Gastroesophageal sphincter (tissue), 4 donors: ENCODE results near the gene ZNHIT2. TPM values are rescaled to one million over a fixed set of nuclear protein-coding genes. Genes with fewer than 3 reads are reported as not detected.

Experiments used
- ATAC-seq: fragments of 150-250 bp; one replicate; pipeline ENCODE4 v1.9.1; 2016; ENCODE audit warnings: mild to moderate bottlenecking, moderate library complexity
- H3K27ac ChIP-seq, 4 donors: fragments of 200-600 bp; sonication (generic) in 3 of 4; 1 replicate in 3 of 4; 2 replicates in 1 of 4; pipeline ENCODE4 v1.5.1; 2016 to 2019
- H3K27me3 ChIP-seq: fragments of 200-600 bp; sonication (generic); one replicate; pipeline ENCODE4 v1.5.1; 2019
- H3K36me3 ChIP-seq, 2 donors: fragments of 200-600 bp; sonication (generic); one replicate each; pipeline ENCODE4 v1.5.1; 2019; ENCODE audit warnings: control low read depth in 1 of 2
- H3K4me1 ChIP-seq, 3 donors: fragments of 200-600 bp; sonication (generic); 1 replicate in 2 of 3; 2 replicates in 1 of 3; pipeline ENCODE4 v1.5.1; 2016 to 2019; ENCODE audit warnings: control low read depth in 2 of 3
- H3K4me3 ChIP-seq, 2 donors: fragments of 200-600 bp; sonication (generic); one replicate each; pipeline ENCODE4 v1.5.1; 2019; ENCODE audit warnings: mild to moderate bottlenecking in 1 of 2, moderate library complexity in 1 of 2
- H3K9me3 ChIP-seq, 3 donors: fragments of 200-600 bp; sonication (generic); one replicate each; pipeline ENCODE4 v1.5.1; 2017 to 2019; ENCODE audit warnings: control low read depth in 2 of 3
- EP300 ChIP-seq: sonication (generic); formaldehyde crosslinking; IDR thresholded peaks from one replicate; pipeline ENCODE4 v1.6.1; 2017; ENCODE audit warnings: antibody characterized with exemption, mild to moderate bottlenecking
- POLR2A ChIP-seq, 2 donors: fragments of 450-650 bp; IDR thresholded peaks; one replicate each; pipeline ENCODE4 v1.6.1; 2017; ENCODE audit warnings: antibody characterized with exemption in 2 of 2, mild to moderate bottlenecking in 2 of 2, moderate library complexity in 1 of 2
- POLR2AphosphoS5 ChIP-seq: sonication (generic); formaldehyde crosslinking; IDR thresholded peaks from one replicate; pipeline ENCODE4 v1.6.1; 2017; ENCODE audit warnings: antibody characterized with exemption
- WGBS, 2 donors: methylation state at CpG; one replicate each; pipeline ENCODE4 v1.1.5; 2018; ENCODE audit warnings: low coverage in 1 of 2; 5-methylcytosine and 5-hydroxymethylcytosine counted together
- total RNA-seq, 4 donors: library from RNA; depleted of rRNA; stranded (reverse); fragments of >200 nt; gene quantifications; one replicate each; pipeline ENCODE4 v1.1.0, GENCODE V29; 2016
- TF ChIP-seq, protein P1 (sequence below), 4 experiments: fragments of 200-600 bp in 2 of 4; fragments of 450-650 bp in 2 of 4; sonication (generic) in 1 of 4; IDR thresholded peaks; one replicate each; pipeline ENCODE4 v1.5.1; 2017 to 2019; ENCODE audit warnings: antibody characterized with exemption in 4 of 4, mild to moderate bottlenecking in 2 of 4, moderate library complexity in 2 of 4

Gene ZNHIT2
- total RNA-seq, 4 donors from 2014 or later, result 13.6 to 19.1 (median 15.4) TPM

DNA sequence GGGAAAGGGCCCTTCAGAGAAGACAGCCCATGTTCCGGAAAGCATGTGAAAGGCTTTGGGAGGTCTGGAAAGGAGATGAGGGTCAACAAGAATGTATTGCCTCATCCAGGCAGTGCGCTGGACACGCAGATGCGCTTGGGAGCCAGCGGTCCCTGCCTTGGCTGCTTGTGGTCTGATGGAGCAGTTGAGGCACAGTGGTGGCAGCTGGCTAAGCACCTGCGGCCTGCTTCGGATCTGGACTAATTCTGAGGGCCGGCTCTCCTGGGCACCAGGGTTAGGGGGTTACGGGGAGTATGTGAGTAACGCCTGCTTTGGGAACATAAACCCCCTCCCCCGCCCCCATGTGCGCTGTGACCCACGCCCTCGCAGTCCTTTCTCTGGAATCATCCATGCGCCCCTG, 10.4 kb downstream of the ZNHIT2 start:
- TF ChIP-seq EP300, result no peak
- TF ChIP-seq POLR2AphosphoS5, result no peak
- TF ChIP-seq POLR2A (IDR thresholded peaks at IDR 0.05), result no peak
- TF ChIP-seq, protein P1, sequence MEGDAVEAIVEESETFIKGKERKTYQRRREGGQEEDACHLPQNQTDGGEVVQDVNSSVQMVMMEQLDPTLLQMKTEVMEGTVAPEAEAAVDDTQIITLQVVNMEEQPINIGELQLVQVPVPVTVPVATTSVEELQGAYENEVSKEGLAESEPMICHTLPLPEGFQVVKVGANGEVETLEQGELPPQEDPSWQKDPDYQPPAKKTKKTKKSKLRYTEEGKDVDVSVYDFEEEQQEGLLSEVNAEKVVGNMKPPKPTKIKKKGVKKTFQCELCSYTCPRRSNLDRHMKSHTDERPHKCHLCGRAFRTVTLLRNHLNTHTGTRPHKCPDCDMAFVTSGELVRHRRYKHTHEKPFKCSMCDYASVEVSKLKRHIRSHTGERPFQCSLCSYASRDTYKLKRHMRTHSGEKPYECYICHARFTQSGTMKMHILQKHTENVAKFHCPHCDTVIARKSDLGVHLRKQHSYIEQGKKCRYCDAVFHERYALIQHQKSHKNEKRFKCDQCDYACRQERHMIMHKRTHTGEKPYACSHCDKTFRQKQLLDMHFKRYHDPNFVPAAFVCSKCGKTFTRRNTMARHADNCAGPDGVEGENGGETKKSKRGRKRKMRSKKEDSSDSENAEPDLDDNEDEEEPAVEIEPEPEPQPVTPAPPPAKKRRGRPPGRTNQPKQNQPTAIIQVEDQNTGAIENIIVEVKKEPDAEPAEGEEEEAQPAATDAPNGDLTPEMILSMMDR (IDR thresholded peaks at IDR 0.05), result no peak
- no peak overlapping the region for H3K4me3 ChIP-seq
- H3K27me3 ChIP-seq, result no peaks in the 10 kb centered on the region
- H3K4me1 ChIP-seq, result peaks cover 0 to 42% (median 6%) of the 10 kb centered on the region in 3 donors
- 98% methylated on average over 7 of the region's 15 CpGs; no CpG with 5 or more reads in 1 of the 2 donors for WGBS, 2 donors
- H3K27ac ChIP-seq, result no peak overlapping the region
- ATAC-seq, result no peak
- H3K9me3 ChIP-seq, result no peaks in the 10 kb centered on the region
- H3K36me3 ChIP-seq, result peaks cover 0 to 61% of the 10 kb centered on the region in 2 donors

DNA sequence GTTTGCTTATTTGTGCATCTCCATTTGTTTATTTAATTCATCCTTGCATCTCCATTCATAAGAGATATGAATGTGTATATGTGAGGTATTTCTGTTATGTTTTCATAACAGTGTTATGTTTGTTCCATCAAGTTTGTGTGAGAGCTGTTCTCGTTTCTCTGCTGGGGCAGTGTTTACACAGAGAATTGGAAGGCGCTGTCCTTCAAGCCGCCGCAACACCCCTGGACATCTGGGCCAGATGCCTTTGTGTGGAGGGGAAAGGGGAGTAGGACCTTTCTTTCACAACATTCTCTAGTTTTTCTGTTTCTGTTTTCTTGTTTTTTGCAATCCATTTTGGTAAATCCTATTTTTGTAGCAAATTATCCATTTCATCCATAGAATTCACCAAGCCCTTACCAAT, 12.9 kb downstream of the ZNHIT2 start:
- Histone ChIP-seq H3K36me3 (peaks cover 0 to 60% of the 10 kb centered on the region in 2 donors), H3K9me3 (no peaks in the 10 kb centered on the region), H3K27me3 (no peaks in the 10 kb centered on the region), H3K27ac (no peak overlapping the region), H3K4me3 (no peak overlapping the region), H3K4me1 (peaks cover 0 to 31% (median 0%) of the 10 kb centered on the region in 3 donors)
- 73 to 100% methylated on average over 1 to 4 of the region's 4 CpGs for WGBS, 2 donors
- TF ChIP-seq EP300 (no peak), POLR2AphosphoS5 (no peak), POLR2A (IDR thresholded peaks at IDR 0.05) (no peak)
- TF ChIP-seq, protein P1 (IDR thresholded peaks at IDR 0.05), result no peak
- ATAC-seq, result no peak

DNA sequence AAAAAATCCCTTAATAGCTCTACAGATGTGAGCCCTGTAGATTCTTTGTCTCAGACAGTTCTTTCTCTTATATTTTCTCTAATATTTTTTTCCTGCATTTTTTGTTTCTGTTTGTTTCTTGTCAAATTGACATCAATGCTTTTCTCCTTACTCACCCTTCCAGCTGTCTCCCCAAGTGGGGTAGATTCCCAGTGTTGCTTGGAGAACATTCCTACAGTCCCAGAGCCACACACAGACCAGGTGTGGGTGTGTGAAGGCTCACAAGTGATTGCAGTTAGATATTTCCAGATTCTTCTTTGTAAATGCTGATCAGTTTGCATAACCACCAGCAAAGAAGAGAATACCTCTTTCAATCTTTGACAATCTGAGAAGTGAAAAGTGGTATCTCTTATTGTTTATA, 14.0 kb downstream of the ZNHIT2 start:
- no peak overlapping the region for H3K27ac ChIP-seq
- H3K36me3 ChIP-seq, result peaks cover 0 to 59% of the 10 kb centered on the region in 2 donors

DNA sequence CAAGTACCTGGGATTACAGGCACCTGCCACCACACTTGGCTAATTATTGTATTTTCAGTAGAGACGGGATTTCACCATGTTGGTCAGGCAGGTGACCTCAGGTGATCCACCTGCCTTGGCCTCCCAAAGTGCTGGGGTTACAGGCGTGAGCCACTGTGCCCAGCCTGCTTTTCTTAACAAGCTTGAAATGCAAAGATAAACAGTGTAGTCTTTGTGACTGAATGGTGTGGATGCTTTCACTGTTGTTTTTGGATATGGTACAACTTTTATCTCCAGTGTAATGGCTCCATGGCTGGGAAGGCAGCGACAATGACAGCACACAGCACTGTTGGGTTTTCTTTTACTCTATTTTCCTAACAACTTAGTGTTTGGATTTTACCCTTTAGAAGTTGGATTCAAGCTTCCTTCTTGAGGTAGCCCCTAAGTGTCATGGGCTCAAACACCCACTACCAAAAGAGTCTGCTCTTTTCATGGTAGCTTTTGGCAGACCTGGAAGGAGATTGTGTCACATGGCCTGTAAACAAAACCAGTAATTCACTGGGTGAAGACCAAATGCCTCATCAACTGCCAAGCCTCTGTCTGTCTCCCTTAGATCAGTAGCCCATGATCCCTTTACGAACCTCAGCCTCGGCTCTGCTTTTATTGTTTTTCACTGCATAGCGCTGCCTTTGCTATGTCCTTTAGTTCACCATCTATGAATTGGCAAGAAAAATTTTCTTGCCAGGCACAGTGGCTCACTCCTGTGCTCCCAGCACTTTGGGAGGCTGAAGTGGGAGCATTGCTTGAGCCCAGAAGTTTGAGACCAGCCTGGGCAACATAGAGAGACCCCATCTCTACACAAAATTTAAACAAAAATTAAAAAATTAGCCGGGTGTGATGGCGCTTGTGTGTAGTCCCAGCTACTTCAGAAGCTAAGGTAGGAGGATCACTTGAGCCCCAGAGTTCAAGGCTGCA, 15.1 kb downstream of the ZNHIT2 start:
- 60 to 73% methylated on average over 3 to 6 of the region's 8 CpGs for WGBS, 2 donors
- ATAC-seq, result no peak
- peaks cover 0 to 42% (median 2%) of the 10 kb centered on the region in 3 donors for H3K4me1 ChIP-seq
- H3K27ac ChIP-seq, result no peak overlapping the region
- no peak overlapping the region for H3K4me3 ChIP-seq
- no peaks in the 10 kb centered on the region for H3K27me3 ChIP-seq
- no peaks in the 10 kb centered on the region for H3K9me3 ChIP-seq
- H3K36me3 ChIP-seq, result peaks cover 0 to 59% of the 10 kb centered on the region in 2 donors
- TF ChIP-seq EP300 (no peak), POLR2A (IDR thresholded peaks at IDR 0.05) (no peak), POLR2AphosphoS5 (no peak)
- TF ChIP-seq, protein P1 (IDR thresholded peaks at IDR 0.05), result no peak

More for the DNA sequence above, 14.0 kb downstream of the ZNHIT2 start:
- ATAC-seq, result no peak
- no peak overlapping the region for H3K4me3 ChIP-seq
- no peaks in the 10 kb centered on the region for H3K9me3 ChIP-seq
- no peaks in the 10 kb centered on the region for H3K27me3 ChIP-seq
- H3K4me1 ChIP-seq, result peaks cover 0 to 31% (median 0%) of the 10 kb centered on the region in 3 donors
- no peak for TF ChIP-seq POLR2AphosphoS5
- TF ChIP-seq POLR2A (IDR thresholded peaks at IDR 0.05), result no peak
- TF ChIP-seq, protein P1 (IDR thresholded peaks at IDR 0.05), result no peak
- no peak for TF ChIP-seq EP300
